Measurements from ENCODE around the gene ERICH4.
A peak's percentile ranks its signal among the peaks of the same experiment; 100 is the strongest.
"Not testable (repeated sequence)": the region's sequence is repeated elsewhere in the genome, so short reads cannot be mapped to it uniquely, and the experiment has no call there.

The ERICH4 gene

DNA sequence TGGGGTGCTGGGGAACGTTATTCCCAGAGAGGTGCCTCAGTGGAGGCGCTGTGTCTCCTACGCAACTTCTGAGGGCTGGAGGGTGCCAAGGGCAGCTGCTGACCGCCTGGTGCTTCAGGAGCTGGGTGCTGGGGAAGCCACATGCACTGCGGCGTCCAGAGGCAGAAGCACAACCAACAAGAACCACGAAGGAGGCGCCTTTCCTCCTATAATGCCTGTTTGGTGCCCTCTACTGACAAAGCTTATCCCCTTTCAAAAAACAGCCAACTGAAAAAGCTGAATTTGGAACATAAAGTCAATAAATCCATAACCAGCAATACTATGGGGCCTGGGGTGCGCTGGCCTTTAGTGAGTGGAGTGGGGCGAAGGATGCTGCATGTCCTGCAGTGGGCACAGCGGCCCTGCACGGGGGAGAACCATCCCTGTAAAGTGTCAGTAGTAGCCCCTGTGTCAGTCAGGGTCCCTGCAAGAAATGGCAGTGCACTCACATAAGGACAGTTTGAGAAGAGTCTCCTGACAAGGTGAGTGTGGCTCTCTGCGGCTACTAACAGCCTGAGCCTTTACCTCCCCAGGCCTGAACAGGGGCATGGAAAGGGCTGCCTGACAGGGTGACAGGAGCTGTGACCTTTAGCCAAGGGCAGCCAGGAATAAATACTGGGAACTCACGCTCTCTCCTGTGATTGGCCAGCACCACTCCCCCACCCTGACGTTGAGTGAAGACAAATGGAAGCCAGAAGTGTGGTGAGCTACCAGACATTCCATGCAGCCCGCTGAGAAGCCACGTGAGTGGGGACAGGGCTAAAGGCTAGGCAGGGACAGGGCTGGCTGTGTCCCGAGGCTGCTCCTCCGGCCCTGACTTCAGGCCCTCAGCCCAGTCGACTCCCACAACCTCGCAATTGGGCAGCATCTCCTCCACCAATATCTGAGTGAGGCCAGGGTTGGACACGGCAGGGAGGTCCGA lies 11.2 kb upstream of the ERICH4 start:
- no peak for FAIRE-seq
- no peak for DNase-seq (ENCODE audit: extremely low spot score, insufficient read length, low read depth)

DNA sequence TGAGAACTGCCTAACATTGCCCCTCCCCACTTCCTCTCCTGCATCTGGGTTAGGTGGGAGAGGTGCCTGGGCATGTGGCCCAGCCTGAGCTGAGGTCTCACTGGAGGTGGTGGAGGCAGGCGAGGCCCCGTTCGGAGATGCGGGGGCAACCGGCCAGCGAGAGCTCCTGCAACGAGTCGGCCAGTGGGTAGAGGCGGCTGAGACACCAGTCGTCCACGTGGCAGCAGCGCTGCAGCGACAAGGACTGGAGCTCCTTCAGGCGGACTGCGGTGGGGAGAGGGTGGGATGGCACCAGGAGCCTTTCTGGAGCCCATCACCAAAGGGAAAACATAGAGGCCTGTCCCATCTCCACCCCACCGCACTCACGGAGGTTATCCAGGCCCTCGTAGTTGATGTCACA lies 9.8 kb upstream of the ERICH4 start:
- DNase-seq (ENCODE audit: extremely low spot score, insufficient read length, low read depth) (no peak), FAIRE-seq (no peak)

- DNase-seq (ENCODE audit: extremely low spot score, insufficient read length, low read depth) (no peak), FAIRE-seq (no peak)
These were observed 8.5 kb upstream of the ERICH4 start for GRCh38 chr19:41434450-41434849.

DNA sequence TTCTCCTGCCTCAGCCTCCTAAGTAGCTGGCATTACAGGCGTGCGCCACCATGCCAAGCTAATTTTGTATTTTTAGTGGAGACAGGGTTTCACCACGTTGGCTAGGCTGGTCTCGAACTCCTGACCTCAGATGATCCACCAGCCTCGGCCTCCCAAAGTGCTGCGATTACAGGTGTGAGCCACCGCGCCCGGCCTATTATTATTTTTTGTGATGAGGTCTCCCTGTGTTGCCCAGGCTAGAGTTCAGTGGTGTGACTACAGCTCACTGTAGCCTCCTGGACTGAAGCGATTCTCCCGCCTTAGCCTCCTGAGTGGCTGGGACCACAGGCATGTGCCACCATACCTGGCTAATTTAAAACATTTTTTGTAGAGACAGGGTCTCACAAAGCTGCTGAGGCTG lies 7.6 kb upstream of the ERICH4 start:
- not testable (repeated sequence) for FAIRE-seq; DNase-seq (ENCODE audit: extremely low spot score, insufficient read length, low read depth)

- no peak for DNase-seq (ENCODE audit: extremely low spot score, insufficient read length, low read depth)
- FAIRE-seq: no peak
These were observed 6.9 kb upstream of the ERICH4 start for GRCh38 chr19:41435936-41436673.

DNA sequence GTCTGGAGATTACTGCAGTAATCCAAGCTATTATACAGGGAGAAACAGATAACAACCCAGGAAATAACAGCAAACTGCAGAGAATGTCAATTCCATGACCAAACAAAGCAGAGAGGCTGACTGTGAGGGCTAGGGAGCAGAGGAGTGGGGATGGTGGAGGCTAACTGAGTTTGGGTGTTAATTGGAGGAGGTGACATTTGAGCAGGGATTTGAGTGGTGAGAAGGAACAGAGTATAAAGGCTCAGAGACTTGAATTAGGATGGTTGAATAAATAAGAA lies 6.3 kb upstream of the ERICH4 start:
- no peak for DNase-seq (ENCODE audit: extremely low spot score, insufficient read length, low read depth)
- no peak for FAIRE-seq

GRCh38 chr19:41437944-41438574 lies 4.9 kb upstream of the ERICH4 start:
- FAIRE-seq (no peak), DNase-seq (ENCODE audit: extremely low spot score, insufficient read length, low read depth) (no peak)

DNA sequence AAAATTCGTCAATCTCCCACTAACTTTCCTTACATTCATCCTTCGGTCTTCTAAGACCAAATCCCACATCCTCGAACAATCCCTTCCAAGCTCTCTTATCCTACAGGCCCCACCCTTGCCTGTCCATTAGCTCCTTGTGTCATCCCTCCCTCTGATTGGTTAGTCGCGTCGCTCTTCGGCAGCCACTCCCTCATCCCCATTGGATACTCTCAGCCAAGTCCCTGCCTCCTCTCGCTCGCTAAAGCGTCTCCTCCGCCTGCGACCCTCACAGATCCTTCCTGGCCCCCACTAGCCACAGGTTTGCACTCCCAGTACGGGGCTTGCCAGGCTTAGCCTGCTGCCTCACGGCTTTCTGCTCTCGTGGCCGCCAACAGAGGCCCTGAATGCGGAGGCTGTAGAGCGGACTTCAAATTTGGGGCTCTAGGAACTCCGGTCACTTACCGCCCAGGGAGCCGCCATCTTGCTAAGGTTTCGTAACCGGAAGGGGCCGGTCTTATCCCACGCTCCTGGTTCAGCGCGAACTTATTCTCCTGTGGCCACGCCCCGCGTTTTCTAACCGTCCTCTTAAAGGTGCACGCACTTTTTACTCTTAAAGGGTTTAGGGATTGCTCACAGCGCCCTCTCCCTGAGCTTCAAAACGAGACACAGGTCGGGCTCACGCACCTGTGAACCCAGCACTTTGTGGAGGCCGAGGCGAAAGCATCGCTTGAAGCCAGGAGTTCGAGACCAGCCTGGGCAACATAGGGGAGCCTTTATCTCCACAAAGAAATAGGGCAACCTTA lies 3.3 kb upstream of the ERICH4 start, which contains the start of gene DMAC2:
TSS of gene DMAC2 (minus strand) at position 472 of the 782 bp plus-strand sequence. CDS start at position 459, 13 bp downstream.
- DNase-seq (ENCODE audit: extremely low spot score, insufficient read length, low read depth) (peak; percentile 84), FAIRE-seq (peak; percentile 98)

GRCh38 chr19:41441321-41441945 lies 1.5 kb upstream of the ERICH4 start:
- DNase-seq (ENCODE audit: extremely low spot score, insufficient read length, low read depth) (no peak), FAIRE-seq (no peak)

DNA sequence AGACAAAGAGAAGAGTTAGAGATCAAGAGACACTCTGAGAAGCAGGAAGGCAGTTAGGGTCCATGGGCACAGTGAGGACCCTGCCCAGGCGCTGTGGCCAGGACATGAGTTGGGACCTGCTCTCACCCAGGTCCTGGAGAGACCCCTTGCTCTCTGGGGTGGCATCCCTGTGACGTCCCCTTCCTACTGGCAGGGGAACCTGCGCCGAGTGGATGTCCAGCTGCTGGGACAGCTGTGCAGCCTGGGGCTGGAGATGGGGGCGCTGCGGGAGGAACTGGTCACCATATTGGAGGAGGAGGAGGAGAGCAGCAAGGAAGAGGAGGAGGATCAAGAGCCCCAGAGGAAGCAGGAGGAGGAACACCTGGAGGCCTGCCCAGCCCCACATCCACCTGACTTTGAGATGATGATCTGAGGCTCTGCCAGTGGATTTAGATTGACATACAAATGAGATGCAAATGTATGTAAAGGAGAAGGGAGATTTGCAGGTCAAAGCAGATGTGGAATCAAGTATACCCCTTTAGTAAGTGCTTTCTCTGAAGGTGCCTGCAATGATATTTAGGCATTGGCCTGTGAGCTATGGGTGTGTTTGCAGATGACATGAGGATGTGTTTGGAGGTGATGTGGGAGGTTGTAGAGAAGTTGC lies 978 bp downstream of the ERICH4 start:
- no peak for FAIRE-seq

GRCh38 chr19:41445575-41445974 lies 2.6 kb downstream of the ERICH4 start:
- no peak for FAIRE-seq
- no peak for DNase-seq (ENCODE audit: extremely low spot score, insufficient read length, low read depth)

More for the DNA sequence above, 978 bp downstream of the ERICH4 start:
- no peak for DNase-seq (ENCODE audit: extremely low spot score, insufficient read length, low read depth)

DNA sequence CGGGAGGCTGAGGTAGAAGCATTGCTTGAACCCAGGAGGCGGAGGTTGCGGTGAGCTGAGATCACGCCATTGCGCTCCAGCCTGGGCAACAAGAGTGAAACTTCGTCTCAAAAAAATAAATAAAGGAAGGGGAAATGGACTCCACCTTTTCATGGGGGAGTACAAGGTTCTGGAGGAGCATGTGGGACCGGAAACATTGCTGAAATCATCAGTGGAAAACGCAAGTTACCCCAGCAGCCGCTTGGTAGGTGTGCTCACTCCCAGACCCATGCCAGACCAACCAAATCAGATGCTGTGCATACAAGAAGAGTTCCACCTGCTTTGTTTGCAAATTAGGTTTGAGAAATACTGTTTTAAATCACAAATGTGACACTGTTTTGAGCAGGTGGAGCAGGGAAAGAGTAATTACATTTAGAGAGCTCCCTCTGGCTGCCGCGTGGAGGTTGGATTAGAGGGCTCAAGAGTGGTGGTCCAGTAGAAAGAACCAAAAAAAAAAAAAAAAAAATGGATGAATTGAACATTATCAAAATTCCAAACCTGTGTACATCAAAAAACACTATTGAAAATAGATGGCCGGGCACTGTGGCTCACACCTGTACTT lies 4.9 kb downstream of the ERICH4 start:
- FAIRE-seq (no peak), DNase-seq (ENCODE audit: extremely low spot score, insufficient read length, low read depth) (no peak)

DNA sequence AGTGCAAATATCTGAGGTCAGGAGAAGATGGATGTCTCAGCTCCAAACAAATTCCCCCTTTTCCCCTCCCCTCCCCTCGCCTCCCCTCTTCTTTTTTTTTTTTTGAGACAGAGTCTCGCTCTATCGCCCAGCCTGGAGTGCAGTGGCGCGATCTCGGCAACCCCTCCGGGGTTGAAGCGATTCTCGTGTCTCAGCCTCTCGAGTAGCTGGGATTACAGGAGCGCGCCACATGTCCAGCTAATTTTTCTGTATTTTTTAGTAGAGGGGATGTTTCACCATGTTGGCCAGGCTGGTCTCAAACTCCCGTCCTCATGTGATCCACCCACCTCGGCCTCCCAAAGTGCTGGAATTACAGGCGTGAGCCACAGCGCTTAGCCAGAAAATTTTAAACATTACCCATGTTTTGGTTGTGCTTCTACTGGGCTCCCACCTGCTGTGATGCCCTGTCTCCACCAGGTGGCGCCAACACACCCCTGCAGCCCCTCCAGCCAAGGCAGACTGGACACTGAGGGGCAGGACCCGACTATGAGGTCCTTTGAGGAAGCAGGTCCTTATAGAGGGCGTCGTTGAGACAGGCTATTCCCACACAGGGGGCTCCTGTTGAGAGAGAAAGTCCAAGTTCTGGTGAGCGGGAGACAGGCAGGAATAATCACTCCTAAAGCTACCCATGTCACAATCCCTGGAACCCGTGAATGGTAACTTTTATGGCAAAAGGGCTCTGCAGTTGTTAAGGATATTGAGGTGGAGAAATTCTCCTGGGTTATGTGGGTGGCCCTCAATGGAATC lies 6.3 kb downstream of the ERICH4 start:
- DNase-seq (ENCODE audit: extremely low spot score, insufficient read length, low read depth) (peak; percentile 75), FAIRE-seq (peak; percentile 90)

DNA sequence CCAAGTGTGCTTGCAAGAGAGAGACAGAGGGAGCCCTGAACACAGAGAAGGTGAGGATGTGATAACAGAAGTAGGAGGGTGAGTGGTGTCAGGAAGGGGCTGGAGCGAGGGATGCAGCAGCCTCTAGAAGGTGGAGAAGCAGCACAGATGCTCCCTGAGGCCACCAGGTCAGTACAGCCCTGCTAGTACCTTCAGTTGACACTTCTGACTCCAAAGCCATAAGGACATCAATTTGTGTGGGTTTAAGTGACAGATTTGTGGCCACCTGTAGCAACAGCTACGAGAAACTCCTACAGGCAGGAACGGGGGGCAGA lies 6.9 kb downstream of the ERICH4 start:
- DNase-seq (ENCODE audit: extremely low spot score, insufficient read length, low read depth): no peak
- no peak for FAIRE-seq

- no peak for DNase-seq (ENCODE audit: extremely low spot score, insufficient read length, low read depth)
- FAIRE-seq: no peak
These were observed 9.8 kb downstream of the ERICH4 start for GRCh38 chr19:41452584-41453275.

- FAIRE-seq (no peak), DNase-seq (ENCODE audit: extremely low spot score, insufficient read length, low read depth) (no peak)
These were observed 13.0 kb downstream of the ERICH4 start for GRCh38 chr19:41455936-41456335.

GRCh38 chr19:41456342-41456918 lies 13.5 kb downstream of the ERICH4 start:
- DNase-seq (ENCODE audit: extremely low spot score, insufficient read length, low read depth) (no peak), FAIRE-seq (no peak)
